Astrocyte (in vitro differentiated cells and primary cell): ENCODE data around the gene PKP2. TPM values are rescaled to one million over a fixed set of nuclear protein-coding genes. Genes with fewer than 3 reads are reported as not detected.

Experiments used
- DNase-seq: peaks from one replicate; pipeline ENCODE4 v3.0.0-alpha.2; 2010; ENCODE audit warnings: low read depth
- FAIRE-seq: peaks from 2 replicates; lab custom pipeline; 2011; peaks lifted over from hg19 to GRCh38; lab: Jason Lieb, UNC
- H2AFZ ChIP-seq: 2 replicates; pipeline ENCODE4 v1.6.0; 2012; ENCODE audit warnings: low read depth, low read length, inconsistent platforms
- H3K27ac ChIP-seq: 2 replicates; pipeline ENCODE4 v1.5.1; 2011; ENCODE audit warnings: low read depth, low read length, inconsistent platforms
- H3K27me3 ChIP-seq: 2 replicates; pipeline ENCODE4 v1.6.0; 2011; ENCODE audit warnings: low read length, inconsistent platforms; ENCODE audit not compliant: insufficient read depth
- H3K36me3 ChIP-seq: 2 replicates; pipeline ENCODE4 v1.5.1; 2011; ENCODE audit warnings: low read length, inconsistent platforms; ENCODE audit not compliant: insufficient read depth
- H3K4me1 ChIP-seq: 2 replicates; pipeline ENCODE4 v1.5.1; 2011; ENCODE audit warnings: low read length, inconsistent platforms; ENCODE audit not compliant: insufficient read depth
- H3K4me2 ChIP-seq: 2 replicates; pipeline ENCODE4 v1.6.0; 2012; ENCODE audit warnings: low read length, inconsistent platforms
- H3K4me3 ChIP-seq: 2 replicates; pipeline ENCODE4 v1.5.1; 2011; ENCODE audit warnings: low read depth, mild to moderate bottlenecking, low read length, inconsistent platforms; ENCODE audit not compliant: insufficient read depth
- H3K79me2 ChIP-seq: 2 replicates; pipeline ENCODE4 v1.6.0; 2012; ENCODE audit warnings: mild to moderate bottlenecking, low read length, inconsistent platforms; ENCODE audit not compliant: insufficient read depth
- H3K9ac ChIP-seq: 2 replicates; pipeline ENCODE4 v1.6.0; 2012; ENCODE audit warnings: mild to moderate bottlenecking, low read length, inconsistent platforms
- H3K9me3 ChIP-seq: 2 replicates; pipeline ENCODE4 v1.5.1; 2012; ENCODE audit warnings: low read depth, mild to moderate bottlenecking, low read length, inconsistent platforms; ENCODE audit not compliant: insufficient read depth
- H4K20me1 ChIP-seq: 2 replicates; pipeline ENCODE4 v1.6.0; 2012; ENCODE audit warnings: low read length, inconsistent platforms; ENCODE audit not compliant: insufficient read depth
- H3K27ac Mint-ChIP-seq: one replicate; pipeline ENCODE4 v1.8.0; 2021; ENCODE audit warnings: mild to moderate bottlenecking, mixed read lengths; ENCODE audit not compliant: unreplicated experiment
- H3K27me3 Mint-ChIP-seq: one replicate; pipeline ENCODE4 v1.8.0; 2021; ENCODE audit warnings: low read depth, mixed read lengths; ENCODE audit not compliant: unreplicated experiment
- H3K36me3 Mint-ChIP-seq: one replicate; pipeline ENCODE4 v1.8.0; 2021; ENCODE audit warnings: low read depth, mixed read lengths; ENCODE audit not compliant: unreplicated experiment
- H3K4me1 Mint-ChIP-seq: one replicate; pipeline ENCODE4 v1.8.0; 2021; ENCODE audit warnings: low read depth, mixed read lengths; ENCODE audit not compliant: unreplicated experiment
- H3K4me3 Mint-ChIP-seq: one replicate; pipeline ENCODE4 v1.8.0; 2021; ENCODE audit warnings: mild to moderate bottlenecking, moderate library complexity, mixed read lengths; ENCODE audit not compliant: unreplicated experiment
- H3K9me3 Mint-ChIP-seq: one replicate; pipeline ENCODE4 v1.8.0; 2021; ENCODE audit warnings: mild to moderate bottlenecking, mixed read lengths; ENCODE audit not compliant: unreplicated experiment
- CTCF ChIP-seq: IDR thresholded peaks from 2 replicates; pipeline ENCODE4 v1.5.1; 2011; ENCODE audit warnings: low read depth, mild to moderate bottlenecking, inconsistent platforms, low read length, moderate library complexity; ENCODE audit not compliant: insufficient read depth
- EZH2 ChIP-seq: IDR thresholded peaks from 2 replicates; pipeline ENCODE4 v1.6.1; 2012; ENCODE audit warnings: mild to moderate bottlenecking, low read length, inconsistent platforms; ENCODE audit not compliant: insufficient read depth
- total RNA-seq: library from RNA; stranded (reverse); gene quantifications from 2 replicates; pipeline ENCODE4 v1.2.1, GENCODE V29; 2021

Gene PKP2
- total RNA-seq, 1 donor from 2014 or later: 35.4 TPM

- no peak for TF ChIP-seq CTCF
- no peak for TF ChIP-seq EZH2
- Histone ChIP-seq H3K79me2 (no peaks in the 10 kb centered on the region), H3K27me3 (no peaks in the 10 kb centered on the region), H4K20me1 (no peaks in the 10 kb centered on the region), H3K9me3 (no peaks in the 10 kb centered on the region), H3K27ac (no peak overlapping the region), H3K4me3 (no peak overlapping the region), H3K4me1 (no peaks in the 10 kb centered on the region), H3K4me2 (no peak overlapping the region), H3K36me3 (no peaks in the 10 kb centered on the region), H3K9ac (no peak overlapping the region), H2AFZ (no peak overlapping the region)
- Mint-ChIP-seq H3K4me1 (no peaks in the 10 kb centered on the region), H3K4me3 (no peak overlapping the region), H3K27ac (no peak overlapping the region), H3K9me3 (no peaks in the 10 kb centered on the region), H3K27me3 (peaks cover 4% of the 10 kb centered on the region), H3K36me3 (no peaks in the 10 kb centered on the region)
- DNase-seq (peak; percentile 62), FAIRE-seq (no peak)
Observed at GRCh38 chr12:32765906-32766305, 130.7 kb downstream of the PKP2 start.

DNA sequence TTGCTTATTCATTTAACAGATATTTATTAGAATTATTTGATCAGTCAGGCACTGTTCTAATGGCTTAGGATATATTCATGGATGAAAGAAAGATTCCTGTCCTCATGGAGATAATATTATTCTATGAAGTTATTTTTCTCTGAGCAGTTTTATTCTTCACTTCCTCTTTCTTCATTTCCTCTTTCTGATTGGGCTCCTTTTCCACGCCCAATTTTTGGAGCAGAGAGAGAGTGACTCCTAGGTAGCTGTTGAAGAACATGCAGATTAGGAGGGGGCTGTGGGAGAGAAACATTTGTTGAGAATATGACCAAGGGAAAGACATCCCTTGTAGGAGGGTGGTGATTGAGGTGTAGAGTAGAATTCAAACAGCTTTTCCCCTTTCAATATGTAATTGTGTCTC, 134.9 kb downstream of the PKP2 start:
- no peaks in the 10 kb centered on the region for H4K20me1 ChIP-seq
- H3K4me2 ChIP-seq: no peak overlapping the region
- H2AFZ ChIP-seq: no peak overlapping the region
- Mint-ChIP-seq H3K27me3 (no peaks in the 10 kb centered on the region), H3K36me3 (no peaks in the 10 kb centered on the region), H3K4me1 (peaks cover 1% of the 10 kb centered on the region), H3K27ac (no peak overlapping the region), H3K4me3 (no peak overlapping the region), H3K9me3 (no peaks in the 10 kb centered on the region)
- FAIRE-seq (no peak), DNase-seq (no peak)
- H3K4me1 ChIP-seq: peaks cover 1% of the 10 kb centered on the region
- H3K36me3 ChIP-seq: no peaks in the 10 kb centered on the region
- no peak overlapping the region for H3K9ac ChIP-seq
- no peaks in the 10 kb centered on the region for H3K27me3 ChIP-seq
- H3K9me3 ChIP-seq: no peaks in the 10 kb centered on the region
- H3K27ac ChIP-seq: no peak overlapping the region
- TF ChIP-seq CTCF (no peak), EZH2 (no peak)
- no peaks in the 10 kb centered on the region for H3K79me2 ChIP-seq
- no peak overlapping the region for H3K4me3 ChIP-seq

- H3K27ac ChIP-seq: no peak overlapping the region
- H3K27me3 ChIP-seq: no peaks in the 10 kb centered on the region
- TF ChIP-seq EZH2 (no peak), CTCF (no peak)
- Mint-ChIP-seq H3K4me3 (no peak overlapping the region), H3K9me3 (no peaks in the 10 kb centered on the region), H3K27ac (peak overlapping the region; percentile 26), H3K4me1 (peaks cover 12% of the 10 kb centered on the region), H3K36me3 (peaks cover 4% of the 10 kb centered on the region), H3K27me3 (no peaks in the 10 kb centered on the region)
- no peak overlapping the region for H3K4me2 ChIP-seq
- H3K9me3 ChIP-seq: no peaks in the 10 kb centered on the region
- peaks cover 30% of the 10 kb centered on the region for H3K79me2 ChIP-seq
- no peak overlapping the region for H3K4me3 ChIP-seq
- peaks cover 7% of the 10 kb centered on the region for H4K20me1 ChIP-seq
- peaks cover 10% of the 10 kb centered on the region for H3K36me3 ChIP-seq
- FAIRE-seq: no peak
- DNase-seq: no peak
- no peak overlapping the region for H3K9ac ChIP-seq
- peaks cover 15% of the 10 kb centered on the region for H3K4me1 ChIP-seq
- no peak overlapping the region for H2AFZ ChIP-seq
Observed at GRCh38 chr12:32757157-32757556, 139.4 kb downstream of the PKP2 start.
